ENCODE results near the gene ABI3.
A peak's percentile ranks its signal among the peaks of the same experiment; 100 is the strongest.

Gene ABI3

DNA sequence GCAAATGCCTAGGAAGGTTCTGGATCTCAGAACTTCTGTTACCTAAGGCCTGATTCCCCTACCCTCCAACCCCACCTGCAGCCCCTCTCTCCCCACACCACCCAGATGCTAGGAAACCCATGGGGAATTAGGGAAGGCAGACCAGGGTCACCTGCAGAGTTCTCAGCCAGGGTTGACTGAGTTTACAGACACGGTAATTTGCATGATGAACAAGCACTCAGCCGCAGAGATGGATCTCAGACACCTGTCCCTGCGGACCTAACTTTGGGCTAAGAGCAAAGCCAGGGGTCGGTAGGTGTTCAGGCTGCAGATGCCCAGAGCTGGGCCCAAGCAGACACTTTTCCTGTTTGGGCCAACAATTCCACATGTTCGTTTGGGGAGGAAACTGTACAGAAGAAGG lies 2.9 kb downstream of the ABI3 start:
- no peak for DNase-seq (ENCODE audit: low read depth)
- peak overlapping the region; percentile 89 for H3K4me3 ChIP-seq (ENCODE audit: low read depth, low read length)
- TF ChIP-seq, protein P1, sequence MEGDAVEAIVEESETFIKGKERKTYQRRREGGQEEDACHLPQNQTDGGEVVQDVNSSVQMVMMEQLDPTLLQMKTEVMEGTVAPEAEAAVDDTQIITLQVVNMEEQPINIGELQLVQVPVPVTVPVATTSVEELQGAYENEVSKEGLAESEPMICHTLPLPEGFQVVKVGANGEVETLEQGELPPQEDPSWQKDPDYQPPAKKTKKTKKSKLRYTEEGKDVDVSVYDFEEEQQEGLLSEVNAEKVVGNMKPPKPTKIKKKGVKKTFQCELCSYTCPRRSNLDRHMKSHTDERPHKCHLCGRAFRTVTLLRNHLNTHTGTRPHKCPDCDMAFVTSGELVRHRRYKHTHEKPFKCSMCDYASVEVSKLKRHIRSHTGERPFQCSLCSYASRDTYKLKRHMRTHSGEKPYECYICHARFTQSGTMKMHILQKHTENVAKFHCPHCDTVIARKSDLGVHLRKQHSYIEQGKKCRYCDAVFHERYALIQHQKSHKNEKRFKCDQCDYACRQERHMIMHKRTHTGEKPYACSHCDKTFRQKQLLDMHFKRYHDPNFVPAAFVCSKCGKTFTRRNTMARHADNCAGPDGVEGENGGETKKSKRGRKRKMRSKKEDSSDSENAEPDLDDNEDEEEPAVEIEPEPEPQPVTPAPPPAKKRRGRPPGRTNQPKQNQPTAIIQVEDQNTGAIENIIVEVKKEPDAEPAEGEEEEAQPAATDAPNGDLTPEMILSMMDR (IDR thresholded peaks at IDR 0.05; ENCODE audit: low read depth, low read length, missing control alignments): no peak

DNA sequence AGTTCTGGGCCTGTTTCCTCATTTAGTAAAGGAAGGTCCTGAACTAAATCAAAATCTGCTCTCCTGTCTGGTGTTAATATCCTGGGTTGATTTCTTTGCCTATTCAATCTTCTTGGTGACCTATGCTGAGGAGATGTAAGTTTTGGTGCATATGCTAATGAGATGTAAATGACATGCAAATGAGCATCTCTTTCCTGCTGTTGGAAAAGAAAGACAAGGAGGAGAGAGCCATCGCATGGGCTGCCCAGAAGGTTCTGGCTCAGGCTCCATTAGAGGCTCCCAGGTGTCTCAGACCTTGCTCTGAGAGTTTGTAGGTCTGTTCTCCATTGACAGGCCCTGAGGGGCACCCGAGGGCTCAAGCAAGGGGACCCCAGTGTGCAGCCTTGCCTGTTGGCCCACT lies 3.3 kb downstream of the ABI3 start:
- H3K4me3 ChIP-seq (ENCODE audit: low read depth, low read length): peak overlapping the region; percentile 89
- DNase-seq (ENCODE audit: low read depth): no peak
- TF ChIP-seq, protein P1 (IDR thresholded peaks at IDR 0.05; ENCODE audit: low read depth, low read length, missing control alignments): no peak

DNA sequence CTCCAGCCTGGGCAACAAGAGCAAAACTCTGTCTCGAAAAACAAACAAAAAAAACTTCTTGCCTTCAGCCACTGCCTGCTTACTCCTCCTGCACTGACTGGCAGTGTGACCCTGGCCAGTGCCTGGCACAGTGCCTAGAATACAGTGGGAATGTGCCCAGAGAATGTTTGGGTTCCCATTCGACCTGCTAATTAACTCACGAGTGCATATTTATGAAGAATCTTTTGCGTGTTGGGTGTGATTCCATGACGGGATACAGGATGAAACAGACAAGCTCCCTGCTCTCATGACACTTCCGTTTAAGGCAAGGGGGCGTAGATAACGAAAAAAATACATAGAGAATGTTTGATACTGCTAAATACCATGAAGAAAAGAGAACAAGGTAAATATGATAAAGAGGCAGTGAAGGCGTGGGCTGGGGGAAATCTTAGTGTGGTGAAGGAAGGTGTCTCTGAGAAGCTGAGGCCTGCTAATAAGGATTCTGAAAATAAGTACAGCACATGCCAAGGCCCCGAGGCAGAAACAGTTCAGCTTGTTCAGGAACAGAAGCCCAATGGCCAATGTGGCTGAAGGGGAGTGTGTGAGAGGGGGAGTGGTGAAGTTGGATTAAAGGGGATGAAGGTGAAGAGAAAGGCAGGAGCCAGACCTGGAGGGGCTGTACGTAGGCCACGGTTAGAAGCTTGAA lies 4.3 kb downstream of the ABI3 start:
- no peak for DNase-seq (ENCODE audit: low read depth)
- TF ChIP-seq, protein P1 (IDR thresholded peaks at IDR 0.05; ENCODE audit: low read depth, low read length, missing control alignments): no peak
- H3K4me3 ChIP-seq (ENCODE audit: low read depth, low read length): peak overlapping the region; percentile 35

DNA sequence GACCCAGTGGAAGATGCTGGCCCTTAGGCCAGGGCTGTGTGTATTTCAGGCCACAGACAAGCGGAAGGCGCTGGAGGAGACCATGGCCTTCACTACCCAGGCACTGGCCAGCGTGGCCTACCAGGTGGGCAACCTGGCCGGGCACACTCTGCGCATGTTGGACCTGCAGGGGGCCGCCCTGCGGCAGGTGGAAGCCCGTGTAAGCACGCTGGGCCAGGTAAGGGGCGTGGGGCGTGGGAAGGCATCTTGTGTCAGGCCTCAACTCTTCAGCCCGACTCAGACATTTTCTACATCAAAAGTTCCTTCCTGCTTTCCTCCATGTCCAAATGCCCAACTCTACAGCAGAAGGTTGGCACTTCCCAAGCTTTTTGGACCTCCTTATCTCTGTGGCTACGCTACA lies 6.0 kb downstream of the ABI3 start:
- no peak for DNase-seq (ENCODE audit: low read depth)
- peak overlapping the region; percentile 18 for H3K4me3 ChIP-seq (ENCODE audit: low read depth, low read length)
- TF ChIP-seq, protein P1 (IDR thresholded peaks at IDR 0.05; ENCODE audit: low read depth, low read length, missing control alignments): no peak

DNA sequence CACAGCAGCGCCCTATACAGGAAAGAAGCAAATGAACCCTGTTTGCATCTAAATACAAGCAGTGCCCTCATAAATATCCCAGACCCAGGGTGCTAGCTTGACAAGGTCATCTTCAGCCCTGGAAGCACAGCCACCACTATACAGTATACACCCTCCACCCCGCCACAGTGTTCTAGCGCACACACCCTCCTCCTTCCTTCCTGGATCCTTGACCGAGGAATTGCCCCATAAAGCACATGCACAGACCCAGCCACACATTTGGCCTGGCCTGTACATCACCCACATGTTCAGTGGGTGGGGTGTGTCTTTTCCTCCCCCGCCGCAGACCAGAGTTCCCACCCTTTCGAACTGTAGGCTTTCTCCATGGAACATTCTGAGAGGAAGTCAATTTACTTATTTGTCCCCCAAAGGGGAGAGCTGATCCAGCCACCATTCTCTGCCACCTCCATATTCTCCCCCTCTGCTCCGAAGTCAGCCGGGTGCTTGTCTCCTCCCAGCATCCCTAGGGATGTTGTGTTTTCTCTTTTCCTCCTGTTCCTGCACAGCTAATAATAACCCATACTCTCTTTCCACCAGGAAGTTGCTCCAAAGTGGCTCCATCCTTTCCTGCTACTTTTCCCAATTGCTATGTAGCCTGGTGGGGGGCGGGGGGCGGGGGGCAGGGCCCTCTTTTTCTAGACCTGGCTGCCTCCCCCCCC lies 6.6 kb downstream of the ABI3 start:
- TF ChIP-seq, protein P1 (IDR thresholded peaks at IDR 0.05; ENCODE audit: low read depth, low read length, missing control alignments): no peak
- no peak for DNase-seq (ENCODE audit: low read depth)
- H3K4me3 ChIP-seq (ENCODE audit: low read depth, low read length): no peak overlapping the region

DNA sequence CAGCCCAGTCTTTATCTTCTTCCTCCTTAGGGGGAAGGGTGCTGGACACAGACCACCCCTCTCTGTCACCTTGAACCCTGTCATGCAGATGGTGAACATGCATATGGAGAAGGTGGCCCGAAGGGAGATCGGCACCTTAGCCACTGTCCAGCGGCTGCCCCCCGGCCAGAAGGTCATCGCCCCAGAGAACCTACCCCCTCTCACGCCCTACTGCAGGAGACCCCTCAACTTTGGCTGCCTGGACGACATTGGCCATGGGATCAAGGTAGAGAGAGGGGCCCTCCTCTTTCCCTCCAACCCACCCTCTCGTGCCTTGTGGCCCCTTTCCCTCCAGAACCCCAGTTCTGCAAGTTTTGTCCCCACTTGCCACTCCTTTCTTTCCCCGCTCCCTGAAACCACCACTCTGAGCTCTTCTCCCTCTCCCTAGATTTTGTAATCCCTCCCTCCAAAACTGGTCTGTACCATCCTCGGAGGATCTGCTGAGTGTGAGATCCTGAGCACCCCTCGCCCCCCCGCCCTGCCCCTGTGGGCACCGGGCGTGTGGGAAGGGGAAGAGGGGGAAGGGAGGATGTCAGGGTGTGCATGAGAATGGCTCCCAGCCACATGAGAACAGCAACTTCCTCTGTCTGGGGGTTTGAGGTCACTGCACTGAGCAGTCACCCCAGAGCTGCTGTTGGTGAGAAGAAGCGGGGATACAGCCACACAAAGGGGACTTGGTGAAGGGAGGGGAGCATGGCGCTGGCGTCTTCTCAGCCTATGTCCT lies 7.3 kb downstream of the ABI3 start:
- H3K4me3 ChIP-seq (ENCODE audit: low read depth, low read length): no peak overlapping the region
- peak; percentile 81 for DNase-seq (ENCODE audit: low read depth)
- TF ChIP-seq, protein P1 (IDR thresholded peaks at IDR 0.05; ENCODE audit: low read depth, low read length, missing control alignments): no peak

Measured in GM12864 (cell line).